Spleen (tissue), 7 donors: ENCODE measurements around the gene ZDHHC7.

Experiments used
- POLR2A ChIP-seq, 3 donors: fragments of 450-650 bp; IDR thresholded peaks; one replicate each; pipeline ENCODE4 v1.5.1; 2017; ENCODE audit warnings: antibody characterized with exemption in 3 of 3, mild to moderate bottlenecking in 1 of 3
- POLR2AphosphoS5 ChIP-seq, 3 donors: sonication (generic); formaldehyde crosslinking; IDR thresholded peaks; one replicate each; pipeline ENCODE4 v1.5.1; 2017; ENCODE audit warnings: antibody characterized with exemption in 3 of 3
- TF ChIP-seq, protein P1 (sequence below), 11 experiments: fragments of 200-600 bp in 7 of 11; fragments of 450-650 bp in 4 of 11; sonication (generic) in 4 of 11; IDR thresholded peaks in 8 of 11; conservative IDR thresholded peaks in 3 of 11; 1 replicate in 7 of 11; 2 replicates in 4 of 11; pipeline versions ENCODE4 v1.4.0 to v1.8.0; 2016 to 2021; ENCODE audit warnings: antibody characterized with exemption in 11 of 11, inconsistent platforms in 4 of 11, mild to moderate bottlenecking in 1 of 11
- donor health status: DM: no; HTN: no; CAD: no; lungs with moderate emphysema.
- donor health status: DM: no; HTN: no; CAD: no.
- donor health status: DM: no; HTN: no; CAD: no.

DNA sequence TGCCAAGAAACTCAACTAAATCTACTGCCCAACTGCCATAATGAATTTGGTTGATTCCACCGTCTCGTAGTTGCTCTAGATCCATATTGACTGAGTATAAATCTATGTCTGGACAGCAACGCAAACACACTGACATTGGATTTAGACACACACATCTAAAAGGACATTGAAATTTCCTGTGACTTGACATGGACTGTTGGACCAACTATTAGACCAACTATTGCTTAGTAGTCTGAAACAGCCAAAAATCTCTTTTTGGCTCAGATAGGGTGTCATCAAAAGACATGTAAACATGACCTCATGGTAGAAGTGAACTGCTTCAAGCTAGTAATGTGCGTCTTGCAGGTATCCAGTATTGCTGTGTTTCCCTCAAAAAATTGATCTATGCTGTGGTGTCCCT lies 47.6 kb upstream of the ZDHHC7 start:
- TF ChIP-seq POLR2AphosphoS5 (IDR thresholded peaks at IDR 0.05), result no peak
- TF ChIP-seq, protein P1, sequence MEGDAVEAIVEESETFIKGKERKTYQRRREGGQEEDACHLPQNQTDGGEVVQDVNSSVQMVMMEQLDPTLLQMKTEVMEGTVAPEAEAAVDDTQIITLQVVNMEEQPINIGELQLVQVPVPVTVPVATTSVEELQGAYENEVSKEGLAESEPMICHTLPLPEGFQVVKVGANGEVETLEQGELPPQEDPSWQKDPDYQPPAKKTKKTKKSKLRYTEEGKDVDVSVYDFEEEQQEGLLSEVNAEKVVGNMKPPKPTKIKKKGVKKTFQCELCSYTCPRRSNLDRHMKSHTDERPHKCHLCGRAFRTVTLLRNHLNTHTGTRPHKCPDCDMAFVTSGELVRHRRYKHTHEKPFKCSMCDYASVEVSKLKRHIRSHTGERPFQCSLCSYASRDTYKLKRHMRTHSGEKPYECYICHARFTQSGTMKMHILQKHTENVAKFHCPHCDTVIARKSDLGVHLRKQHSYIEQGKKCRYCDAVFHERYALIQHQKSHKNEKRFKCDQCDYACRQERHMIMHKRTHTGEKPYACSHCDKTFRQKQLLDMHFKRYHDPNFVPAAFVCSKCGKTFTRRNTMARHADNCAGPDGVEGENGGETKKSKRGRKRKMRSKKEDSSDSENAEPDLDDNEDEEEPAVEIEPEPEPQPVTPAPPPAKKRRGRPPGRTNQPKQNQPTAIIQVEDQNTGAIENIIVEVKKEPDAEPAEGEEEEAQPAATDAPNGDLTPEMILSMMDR (IDR thresholded peaks at IDR 0.05 in 8 of 11, conservative IDR thresholded peaks at IDR 0.05 in 3 of 11), result no peak
- no peak for TF ChIP-seq POLR2A (IDR thresholded peaks at IDR 0.05)
